HEK293T (cell line): ENCODE data around the gene CNOT6.

Experiments
- BHLHE40 ChIP-seq: fragments of 450-650 bp; IDR thresholded peaks from 2 replicates; pipeline ENCODE4 v1.6.1; 2016; ENCODE audit warnings: mild to moderate bottlenecking, moderate library complexity, borderline replicate concordance
- CTBP1 ChIP-seq: fragments of 450-650 bp; IDR thresholded peaks from 2 replicates; pipeline ENCODE4 v1.6.1; 2016; ENCODE audit warnings: borderline replicate concordance
- ELF4 ChIP-seq: fragments of 450-650 bp; IDR thresholded peaks from 2 replicates; pipeline ENCODE4 v1.6.1; 2017; ENCODE audit warnings: antibody characterized with exemption
- FOXA1 ChIP-seq: fragments of 450-650 bp; IDR thresholded peaks from 2 replicates; pipeline ENCODE4 v1.6.1; 2016; ENCODE audit warnings: mild to moderate bottlenecking
- FOXK2 ChIP-seq: fragments of 450-650 bp; IDR thresholded peaks from 2 replicates; pipeline ENCODE4 v1.6.1; 2016; ENCODE audit warnings: mild to moderate bottlenecking
- FOXM1 ChIP-seq: fragments of 450-650 bp; IDR thresholded peaks from 2 replicates; pipeline ENCODE4 v1.6.1; 2017; ENCODE audit warnings: mild to moderate bottlenecking, borderline replicate concordance
- HDGF ChIP-seq: fragments of 450-650 bp; IDR thresholded peaks from 2 replicates; pipeline ENCODE4 v1.6.1; 2017; ENCODE audit warnings: antibody characterized with exemption, borderline replicate concordance
- NFRKB ChIP-seq: fragments of 450-650 bp; IDR thresholded peaks from 2 replicates; pipeline ENCODE4 v1.6.1; 2016; ENCODE audit warnings: mild to moderate bottlenecking, moderate library complexity
- SP1 ChIP-seq: fragments of 450-650 bp; IDR thresholded peaks from 2 replicates; pipeline ENCODE4 v1.6.1; 2017
- SUZ12 ChIP-seq: fragments of 450-650 bp; IDR thresholded peaks from 2 replicates; pipeline ENCODE4 v1.6.1; 2016; ENCODE audit warnings: mild to moderate bottlenecking
- TARDBP ChIP-seq: fragments of 450-650 bp; IDR thresholded peaks from 2 replicates; pipeline ENCODE4 v1.6.1; 2016
- ZNF384 ChIP-seq: fragments of 450-650 bp; IDR thresholded peaks from 2 replicates; pipeline ENCODE4 v1.6.1; 2016
- TF ChIP-seq, protein P1 (sequence below): fragments of 450-650 bp; IDR thresholded peaks from 2 replicates; pipeline ENCODE4 v1.6.1; 2016

DNA sequence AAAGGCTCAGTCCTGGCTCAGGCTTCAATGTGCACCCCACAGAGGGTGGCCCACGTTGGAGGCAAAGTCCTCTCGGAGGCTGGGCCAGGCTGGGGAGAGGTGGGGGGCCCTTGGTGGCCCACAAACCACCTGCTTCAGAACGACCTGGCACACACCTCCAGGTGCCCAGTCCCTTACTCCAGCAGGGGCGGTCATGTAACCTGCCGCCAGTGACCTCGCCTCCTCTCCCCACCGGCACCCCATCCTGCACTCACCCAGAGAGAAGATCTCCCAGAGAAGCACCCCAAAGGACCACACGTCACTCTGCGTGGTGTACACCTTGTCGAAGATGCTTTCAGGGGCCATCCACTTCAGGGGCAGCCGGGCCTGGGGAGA is 119.6 kb downstream of the CNOT6 start:
- TF ChIP-seq FOXM1 (no peak), SUZ12 (no peak), FOXK2 (no peak), ELF4 (no peak), BHLHE40 (no peak), HDGF (no peak), CTBP1 (no peak), ZNF384 (no peak), FOXA1 (no peak), TARDBP (no peak), SP1 (no peak), NFRKB (no peak)
- TF ChIP-seq, protein P1, sequence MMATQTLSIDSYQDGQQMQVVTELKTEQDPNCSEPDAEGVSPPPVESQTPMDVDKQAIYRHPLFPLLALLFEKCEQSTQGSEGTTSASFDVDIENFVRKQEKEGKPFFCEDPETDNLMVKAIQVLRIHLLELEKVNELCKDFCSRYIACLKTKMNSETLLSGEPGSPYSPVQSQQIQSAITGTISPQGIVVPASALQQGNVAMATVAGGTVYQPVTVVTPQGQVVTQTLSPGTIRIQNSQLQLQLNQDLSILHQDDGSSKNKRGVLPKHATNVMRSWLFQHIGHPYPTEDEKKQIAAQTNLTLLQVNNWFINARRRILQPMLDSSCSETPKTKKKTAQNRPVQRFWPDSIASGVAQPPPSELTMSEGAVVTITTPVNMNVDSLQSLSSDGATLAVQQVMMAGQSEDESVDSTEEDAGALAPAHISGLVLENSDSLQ, result no peak
